Esophagus muscularis mucosa (tissue), 3 donors: ENCODE results near the gene NARS2.

Experiments used
- EP300 ChIP-seq: sonication (generic); formaldehyde crosslinking; IDR thresholded peaks from one replicate; pipeline ENCODE4 v1.6.1; 2017; ENCODE audit warnings: antibody characterized with exemption
- TF ChIP-seq, protein P1 (sequence below), 3 experiments: fragments of 200-600 bp in 2 of 3; fragments of 450-650 bp in 1 of 3; sonication (generic) in 2 of 3; IDR thresholded peaks; one replicate each; pipeline ENCODE4 v1.5.1; 2017 to 2019; ENCODE audit warnings: antibody characterized with exemption in 3 of 3, mild to moderate bottlenecking in 2 of 3, moderate library complexity in 1 of 3

DNA sequence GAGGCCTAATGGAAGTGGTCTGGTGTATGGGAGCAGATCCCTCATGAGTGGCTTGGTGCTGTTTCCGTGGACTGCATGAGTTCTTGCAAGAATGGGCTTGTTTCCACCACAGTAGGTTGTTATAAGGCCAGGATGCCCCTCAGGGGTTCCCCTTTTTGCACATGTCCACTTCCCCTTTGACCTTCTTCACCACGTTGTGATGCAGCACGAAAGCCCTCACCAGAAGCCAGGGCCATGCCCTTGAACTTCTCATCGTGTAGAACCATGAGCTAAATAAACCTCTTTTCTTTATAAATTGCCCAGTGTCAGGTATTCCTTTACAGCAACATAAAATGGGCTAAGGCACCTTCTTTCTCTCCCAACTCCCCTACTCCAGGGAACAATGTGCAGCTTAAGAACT is 2.8 kb upstream of the NARS2 start:
- TF ChIP-seq EP300, result no peak
- TF ChIP-seq, protein P1, sequence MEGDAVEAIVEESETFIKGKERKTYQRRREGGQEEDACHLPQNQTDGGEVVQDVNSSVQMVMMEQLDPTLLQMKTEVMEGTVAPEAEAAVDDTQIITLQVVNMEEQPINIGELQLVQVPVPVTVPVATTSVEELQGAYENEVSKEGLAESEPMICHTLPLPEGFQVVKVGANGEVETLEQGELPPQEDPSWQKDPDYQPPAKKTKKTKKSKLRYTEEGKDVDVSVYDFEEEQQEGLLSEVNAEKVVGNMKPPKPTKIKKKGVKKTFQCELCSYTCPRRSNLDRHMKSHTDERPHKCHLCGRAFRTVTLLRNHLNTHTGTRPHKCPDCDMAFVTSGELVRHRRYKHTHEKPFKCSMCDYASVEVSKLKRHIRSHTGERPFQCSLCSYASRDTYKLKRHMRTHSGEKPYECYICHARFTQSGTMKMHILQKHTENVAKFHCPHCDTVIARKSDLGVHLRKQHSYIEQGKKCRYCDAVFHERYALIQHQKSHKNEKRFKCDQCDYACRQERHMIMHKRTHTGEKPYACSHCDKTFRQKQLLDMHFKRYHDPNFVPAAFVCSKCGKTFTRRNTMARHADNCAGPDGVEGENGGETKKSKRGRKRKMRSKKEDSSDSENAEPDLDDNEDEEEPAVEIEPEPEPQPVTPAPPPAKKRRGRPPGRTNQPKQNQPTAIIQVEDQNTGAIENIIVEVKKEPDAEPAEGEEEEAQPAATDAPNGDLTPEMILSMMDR (IDR thresholded peaks at IDR 0.05), result no peak
